ENCODE data around the gene KIF18A.
"Not testable (repeated sequence)": the region's sequence is repeated elsewhere in the genome, so short reads cannot be mapped to it uniquely, and the experiment has no call there.

KIF18A gene

DNA sequence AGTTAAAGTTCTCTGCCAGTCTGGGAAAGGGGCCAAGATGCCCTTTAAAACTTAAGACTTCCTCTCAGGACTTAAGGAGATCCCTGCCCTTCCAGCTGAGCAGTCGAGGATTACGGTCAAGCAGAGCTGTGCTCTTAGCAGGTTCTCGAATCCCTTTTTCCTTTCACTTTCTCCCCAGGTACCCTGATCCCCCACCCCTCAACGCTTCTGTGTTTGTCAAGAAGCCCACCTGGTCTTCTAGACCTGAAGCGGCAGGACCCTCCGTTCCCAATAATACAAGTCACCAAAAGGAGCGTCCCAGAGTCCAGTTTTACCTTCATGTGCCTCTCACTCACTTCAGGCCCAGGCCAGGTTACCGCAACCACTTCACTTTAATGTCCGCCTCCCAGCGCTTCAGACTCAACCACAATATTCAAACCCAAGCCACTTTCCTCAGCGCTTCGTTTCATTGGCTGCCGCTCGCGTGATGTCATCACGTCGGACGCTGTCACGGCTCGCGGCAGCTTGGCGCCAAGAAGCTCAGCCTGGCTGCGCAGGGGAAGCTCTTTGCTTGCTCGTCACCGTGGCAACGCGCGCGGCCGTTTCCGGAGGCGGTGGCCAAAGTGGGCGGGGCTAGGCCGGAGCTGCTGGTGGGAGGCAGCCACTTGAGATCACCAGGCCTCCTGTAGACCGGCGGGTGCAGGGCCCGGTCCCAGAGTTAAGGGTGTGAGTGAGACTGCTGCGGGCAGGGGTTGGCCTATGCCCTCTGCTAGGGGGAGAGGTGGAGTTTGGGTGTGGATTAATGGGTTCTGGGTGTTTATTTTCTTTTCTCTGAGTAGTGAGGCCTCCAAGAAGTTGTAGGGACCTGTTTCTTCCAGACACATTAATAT is at the start of gene KIF18A, which contains the start of gene METTL15:
Gene KIF18A, minus strand, starts transcription at position 407 of the 869 bp plus-strand sequence. CDS start 10,209 bp downstream, outside the sequence.
Gene METTL15, plus strand, starts transcription at position 639 of the 869 bp plus-strand sequence. CDS start 4,947 bp downstream, outside the sequence.
- peak; percentile 98 to 99 for DNase-seq

DNA sequence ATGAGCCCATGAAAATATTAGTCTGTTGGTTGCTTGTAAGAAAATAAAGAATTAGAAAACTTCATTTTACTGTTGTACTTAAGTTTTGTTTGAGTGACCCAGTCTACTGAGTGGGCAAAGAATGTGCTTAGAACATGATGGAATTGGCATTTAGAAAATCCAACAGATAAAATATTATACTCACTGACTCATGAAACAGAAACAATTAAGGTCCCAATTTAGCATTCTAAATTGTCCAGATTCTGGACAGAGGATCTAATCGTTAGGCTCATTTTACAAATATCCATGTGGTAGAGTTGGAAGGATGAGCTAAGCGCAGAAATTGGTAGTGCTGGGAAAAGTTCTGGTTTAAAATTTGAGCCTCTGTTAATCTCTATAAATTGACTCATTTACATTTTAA is 45.6 kb upstream of the KIF18A start:
- DNase-seq: no peak

DNA sequence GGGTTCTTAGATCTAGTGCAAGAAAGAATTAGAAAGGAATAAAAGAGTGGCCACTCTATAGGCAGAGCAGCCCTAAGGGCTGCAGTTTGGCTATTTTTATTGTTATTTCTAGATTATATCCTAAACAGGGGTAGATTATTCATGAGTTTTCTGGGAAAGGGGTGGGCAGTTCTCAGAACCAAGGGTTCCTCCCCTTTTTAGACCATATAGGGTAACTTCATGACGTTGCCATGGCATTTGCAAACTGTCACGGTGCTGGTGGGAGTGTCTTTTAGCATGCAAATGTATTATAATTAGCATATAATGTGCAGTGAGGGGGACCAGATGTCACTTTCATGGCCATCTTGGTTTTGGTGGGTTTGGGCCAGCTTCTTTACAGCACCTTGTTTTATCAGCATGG is 44.8 kb upstream of the KIF18A start:
- DNase-seq: no peak

DNA sequence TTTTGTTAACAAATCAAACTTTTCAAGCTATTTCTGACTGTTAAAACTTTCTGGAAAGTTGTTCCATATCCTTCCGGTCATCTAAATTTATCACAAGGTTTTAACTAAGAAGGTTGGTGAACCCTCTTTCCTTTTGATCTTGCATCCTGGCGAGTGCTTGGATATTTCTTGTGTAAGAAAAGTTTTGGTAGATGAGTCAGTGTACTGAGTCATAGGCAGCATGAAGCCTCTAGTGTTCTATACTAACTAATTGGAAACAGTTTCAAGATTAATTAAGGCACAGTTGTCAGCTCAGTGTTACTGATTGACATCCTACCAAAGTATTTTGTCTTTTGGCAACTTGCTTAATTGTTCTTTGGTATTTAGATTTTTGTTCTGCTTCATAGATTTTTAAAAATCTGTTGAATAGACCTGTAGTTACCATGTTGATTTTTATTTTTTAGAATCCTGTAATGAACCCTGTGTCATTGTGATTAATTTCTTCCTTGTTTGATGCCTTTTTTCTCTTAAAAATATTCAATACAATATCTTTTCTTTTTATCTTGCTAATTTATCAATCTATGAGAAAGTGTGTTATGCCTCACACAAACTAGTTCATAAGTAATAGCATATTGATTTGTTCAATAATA is 38.3 kb upstream of the KIF18A start:
- DNase-seq: no peak

DNA sequence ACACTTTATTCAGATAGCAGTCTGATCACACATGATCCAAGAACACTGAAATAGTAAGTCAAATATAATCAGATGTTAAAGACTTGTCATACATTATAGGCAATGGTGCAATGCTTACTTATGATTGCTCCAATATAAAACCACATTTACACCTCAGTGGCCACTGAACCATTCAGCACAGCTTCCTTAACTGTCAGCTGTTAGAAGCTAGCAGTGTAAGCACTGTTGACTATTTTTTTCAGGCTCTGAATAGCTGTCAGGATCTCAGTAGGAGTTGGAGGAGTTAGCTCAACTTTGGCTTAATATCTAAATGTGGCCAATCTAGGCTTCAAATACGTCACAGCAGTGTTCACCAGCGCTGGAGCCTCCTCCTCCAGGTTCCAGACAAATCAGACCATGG is 36.9 kb upstream of the KIF18A start:
- DNase-seq: no peak

DNA sequence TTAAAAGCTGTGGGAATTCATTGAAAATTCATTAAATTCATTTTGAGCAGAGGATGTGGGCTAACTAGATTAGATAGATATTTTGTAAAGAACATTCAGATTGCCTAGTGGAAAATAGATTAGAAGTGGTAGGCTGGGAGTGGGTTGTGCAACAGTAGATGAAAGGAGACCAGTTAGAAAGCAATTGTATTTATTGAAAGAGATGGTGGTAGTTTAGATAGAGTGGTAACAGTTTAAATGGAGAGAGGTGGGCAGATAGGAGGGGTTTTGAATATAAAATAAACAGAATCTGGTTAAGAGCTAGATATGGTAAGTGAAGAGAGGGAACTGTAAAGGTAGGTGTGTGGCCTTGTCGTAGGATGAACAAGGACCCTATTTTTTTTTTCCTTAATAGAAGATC is 34.8 kb upstream of the KIF18A start:
- DNase-seq: no peak

DNA sequence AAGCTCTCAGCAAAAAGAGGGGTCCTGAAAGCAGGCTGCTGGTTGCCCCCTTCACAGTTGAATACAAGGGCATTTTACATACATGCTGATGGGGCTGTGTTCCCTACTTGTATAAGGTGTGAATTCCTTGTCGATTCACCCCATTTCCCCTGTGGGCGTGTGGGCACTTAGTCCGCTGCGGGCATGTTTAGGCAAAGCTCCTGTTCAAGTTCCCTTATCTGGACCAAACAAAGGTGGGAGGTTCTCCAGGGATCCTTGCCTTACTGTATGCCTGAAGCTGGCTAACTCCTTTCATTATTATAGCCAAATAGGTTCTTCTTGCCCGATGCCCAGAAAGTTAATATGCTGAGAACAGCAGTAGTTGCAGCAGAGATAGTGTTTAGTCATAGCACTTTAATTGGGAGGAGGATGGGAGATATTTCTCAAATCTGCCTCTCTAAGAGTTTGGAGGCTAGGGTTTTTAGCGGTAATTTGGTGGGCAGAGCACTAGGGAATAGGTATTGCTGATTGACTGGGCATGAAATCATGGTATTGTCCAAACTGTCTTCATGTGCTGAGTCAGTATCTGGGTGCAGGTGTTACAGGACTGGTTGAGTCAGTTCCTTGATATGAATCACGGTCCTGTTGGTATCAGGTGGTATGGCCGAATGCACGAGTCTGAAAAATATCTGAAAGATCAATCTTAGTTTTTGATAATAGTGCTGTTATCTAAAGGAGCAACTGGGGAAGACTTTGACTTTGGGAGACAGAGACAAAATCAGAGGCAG is 32.9 kb upstream of the KIF18A start:
- no peak for DNase-seq

DNA sequence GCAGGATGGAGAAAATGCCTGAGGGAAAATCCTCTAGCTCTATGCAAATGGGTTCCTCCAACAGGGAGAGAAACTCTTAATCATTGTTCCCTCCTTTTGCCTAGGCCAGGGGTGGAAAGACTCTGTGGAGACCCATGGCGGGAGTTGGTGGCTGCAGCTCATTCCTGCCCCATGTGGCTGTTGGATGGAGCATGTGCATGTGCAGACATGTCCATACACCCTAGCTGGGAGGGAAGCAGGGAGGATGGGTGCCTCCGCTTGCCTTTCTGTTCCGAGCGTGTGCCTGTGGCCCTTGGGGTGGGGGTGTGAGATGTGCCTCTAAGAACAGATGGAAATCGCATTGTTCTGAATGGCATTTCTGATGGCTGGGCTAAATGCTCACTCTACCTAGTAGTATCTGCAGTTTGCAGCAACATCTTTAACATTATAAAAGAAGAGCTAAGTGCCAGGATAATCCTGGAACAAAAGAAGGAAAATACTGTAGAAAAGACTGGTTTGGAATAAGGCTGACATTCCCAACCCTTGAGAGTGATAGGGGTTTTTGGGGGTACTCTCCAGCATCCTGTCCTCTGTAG is 32.0 kb upstream of the KIF18A start:
- no peak for DNase-seq

DNA sequence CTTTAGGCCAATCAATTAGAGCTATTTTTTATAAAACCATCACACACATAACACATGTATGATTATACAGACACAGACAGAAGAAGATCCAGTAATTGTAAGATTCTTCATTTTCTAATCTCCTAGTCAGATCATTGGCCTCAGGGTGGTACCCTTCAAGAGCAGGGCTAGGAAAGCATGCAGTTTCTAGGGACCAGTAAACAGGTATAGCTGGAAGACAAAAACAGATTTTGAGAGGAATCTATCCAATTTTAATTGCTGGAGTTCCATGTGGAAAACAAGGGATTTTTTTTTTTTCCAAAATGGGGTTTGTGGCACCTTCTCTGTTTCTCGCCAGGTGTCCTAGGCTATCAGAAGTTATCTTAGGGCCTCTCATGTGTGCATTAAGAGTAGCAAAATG is 29.9 kb upstream of the KIF18A start:
- no peak for DNase-seq

DNA sequence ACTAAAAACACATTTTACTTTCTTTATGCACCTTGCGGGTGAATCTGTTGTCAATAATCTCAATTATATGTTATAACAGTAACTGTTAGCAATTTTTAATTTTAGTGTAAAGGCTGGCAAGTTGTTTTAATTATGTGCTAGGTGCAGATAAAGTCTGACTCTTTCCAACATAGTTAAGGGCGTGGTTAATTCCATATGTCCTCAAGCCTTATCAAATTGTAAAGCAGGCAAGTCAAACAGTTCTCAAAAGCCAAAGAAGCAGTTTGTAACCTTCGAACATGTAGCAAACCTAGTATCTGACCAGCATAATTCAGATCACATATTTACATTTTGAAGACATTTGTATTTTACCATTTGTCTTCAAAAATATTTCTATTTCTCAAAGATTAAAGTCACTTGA is 29.4 kb upstream of the KIF18A start:
- no peak for DNase-seq

DNA sequence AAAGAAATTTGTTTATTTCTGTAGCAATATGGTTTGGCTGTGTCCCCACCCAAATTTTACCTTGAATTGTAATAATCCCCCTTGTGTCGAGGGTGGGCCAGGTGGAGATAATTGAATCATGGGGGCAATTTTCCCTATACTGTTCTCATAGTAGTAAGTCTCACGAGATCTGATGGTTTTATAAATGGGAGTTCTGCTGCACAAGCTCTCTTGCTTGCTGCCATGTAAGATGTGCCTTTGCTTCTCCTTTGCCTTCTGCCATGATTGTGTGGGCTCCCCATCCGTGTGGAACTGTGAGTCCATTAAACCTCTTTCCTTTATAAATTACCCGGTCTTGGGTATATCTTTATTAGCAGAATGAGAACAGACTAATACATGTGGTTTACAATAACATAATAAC is 28.2 kb upstream of the KIF18A start:
- DNase-seq: not testable (repeated sequence)

DNA sequence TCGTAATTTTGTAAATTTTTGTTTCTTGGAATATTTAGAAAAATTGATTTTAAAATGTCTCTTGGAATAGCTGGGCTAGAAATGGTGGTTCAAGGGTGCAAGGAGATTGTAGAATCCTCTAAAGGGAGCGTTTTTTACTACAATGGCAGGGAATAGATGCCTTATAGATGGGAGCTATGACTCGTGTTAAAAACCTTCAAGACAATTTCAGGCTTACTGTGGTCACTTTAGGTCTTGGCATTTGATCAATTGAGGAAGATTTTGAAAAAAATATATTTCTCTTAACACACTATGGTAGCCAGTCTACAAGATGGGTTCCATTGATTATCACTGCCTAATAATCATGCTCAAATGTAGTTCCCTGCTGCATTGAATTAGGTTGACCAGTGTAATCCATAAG is 25.2 kb upstream of the KIF18A start:
- no peak for DNase-seq

DNA sequence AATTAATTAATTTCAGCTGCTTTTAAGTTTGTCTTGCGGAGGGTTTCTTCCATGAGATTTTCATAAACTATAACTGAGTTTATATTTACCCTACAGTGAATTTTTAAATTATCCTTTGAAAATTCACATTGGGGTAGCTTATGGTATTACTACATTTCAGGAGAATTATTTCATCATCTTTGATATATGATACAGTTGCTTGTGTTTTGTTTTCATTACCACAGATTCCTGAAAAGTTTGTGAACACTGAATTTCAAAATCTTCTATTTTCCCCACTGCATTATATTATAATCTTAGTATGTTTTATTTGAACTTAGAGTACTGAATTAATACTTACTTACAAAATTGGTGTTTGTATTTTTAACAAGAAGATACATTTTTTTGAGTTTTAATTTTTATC is 24.6 kb upstream of the KIF18A start:
- DNase-seq: no peak

DNA sequence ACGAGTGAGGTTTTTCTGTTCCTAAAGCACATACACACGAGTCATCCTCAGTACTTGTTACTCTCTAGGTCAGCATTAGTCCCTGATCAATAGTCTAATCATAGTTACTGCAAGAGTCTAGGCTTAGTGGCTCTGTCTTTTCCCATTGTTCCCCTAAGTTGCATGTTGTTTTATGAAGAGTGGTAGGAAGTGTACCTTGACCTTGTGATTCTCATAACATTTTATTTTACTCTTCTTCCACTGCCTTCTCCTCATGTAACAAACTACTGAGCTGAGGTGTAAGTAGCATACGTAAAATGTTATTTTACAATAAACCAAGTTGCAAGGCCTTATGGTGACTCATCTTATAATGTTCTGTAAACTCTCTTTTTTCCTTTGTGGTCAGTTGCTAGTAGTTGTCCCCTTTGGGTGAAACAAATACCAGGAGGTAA is 15.2 kb upstream of the KIF18A start:
- no peak for DNase-seq

DNA sequence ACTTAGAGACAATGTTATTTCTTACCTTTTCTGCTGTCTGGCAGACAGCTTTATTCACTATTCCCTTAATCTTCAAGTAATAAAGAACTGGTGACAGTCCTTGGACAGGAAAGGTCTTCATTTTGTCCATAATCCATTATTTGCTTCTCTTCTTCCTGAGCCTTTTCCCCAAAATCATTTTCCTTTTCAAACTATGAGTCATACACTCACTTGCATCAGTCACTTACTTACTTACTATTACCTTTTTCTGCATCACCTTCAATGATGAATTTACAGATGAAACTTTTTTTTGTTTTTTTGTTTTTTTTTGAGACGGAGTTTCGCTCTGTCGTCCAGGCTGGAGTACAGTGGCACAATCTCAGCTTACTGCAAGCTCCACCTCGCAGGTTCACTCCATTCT is 9.8 kb upstream of the KIF18A start:
- DNase-seq: no peak

DNA sequence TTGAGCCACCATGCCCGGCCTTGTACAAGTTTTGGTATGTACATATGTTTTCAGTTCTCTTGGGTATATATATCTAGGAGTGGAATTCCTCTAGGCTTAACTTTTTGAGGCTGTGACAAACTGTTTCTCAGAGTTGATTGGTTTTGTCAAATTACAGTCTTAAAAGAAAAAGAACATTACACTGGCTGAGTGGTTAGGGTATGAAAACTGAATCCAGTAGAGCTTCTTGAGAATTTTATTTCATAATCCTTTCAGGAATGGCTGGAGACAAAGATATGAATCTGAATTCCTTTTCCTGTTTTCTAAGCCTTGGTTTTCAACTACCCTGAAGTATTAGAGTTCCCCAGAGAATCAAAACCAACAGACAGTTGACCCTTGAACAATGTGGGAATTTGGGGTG is 6.8 kb upstream of the KIF18A start:
- DNase-seq: no peak

DNA sequence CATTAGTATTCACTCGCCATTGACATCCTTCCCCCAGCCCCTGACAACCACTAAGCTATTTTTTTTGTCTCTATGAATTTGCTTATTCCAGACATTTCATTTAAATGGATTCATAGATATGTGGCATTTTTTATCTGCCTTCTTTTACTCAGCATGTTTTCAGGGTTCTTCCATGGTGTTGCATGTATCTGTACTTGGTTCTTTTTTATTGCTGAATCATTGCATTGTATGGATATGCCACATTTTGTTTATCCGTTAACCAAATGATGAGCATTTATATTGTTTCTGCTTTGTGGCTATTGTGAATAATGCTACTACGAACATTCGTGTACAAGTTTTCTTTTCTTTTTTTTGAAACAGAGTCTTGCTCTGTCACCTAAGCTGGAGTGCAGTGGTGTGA is 6.2 kb upstream of the KIF18A start:
- no peak for DNase-seq

DNA sequence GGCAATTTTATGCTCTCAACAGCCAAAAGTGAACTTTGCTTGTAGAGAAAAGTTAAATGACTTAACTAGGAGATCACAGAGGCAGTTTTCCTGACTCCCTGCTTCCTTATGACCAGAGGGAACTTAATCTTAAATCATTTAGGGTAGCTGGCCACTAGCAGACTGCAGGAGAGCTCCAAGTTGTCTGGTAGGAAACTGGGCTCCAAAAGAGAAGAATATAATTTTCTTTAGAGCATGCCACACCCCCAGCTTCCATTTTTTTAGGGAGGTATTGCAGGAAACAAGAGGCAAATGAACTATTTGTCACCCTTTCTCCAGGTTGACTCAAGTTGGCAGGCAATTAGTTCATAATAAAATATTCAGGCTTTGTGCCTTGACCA is 2.9 kb upstream of the KIF18A start:
- DNase-seq: no peak

DNA sequence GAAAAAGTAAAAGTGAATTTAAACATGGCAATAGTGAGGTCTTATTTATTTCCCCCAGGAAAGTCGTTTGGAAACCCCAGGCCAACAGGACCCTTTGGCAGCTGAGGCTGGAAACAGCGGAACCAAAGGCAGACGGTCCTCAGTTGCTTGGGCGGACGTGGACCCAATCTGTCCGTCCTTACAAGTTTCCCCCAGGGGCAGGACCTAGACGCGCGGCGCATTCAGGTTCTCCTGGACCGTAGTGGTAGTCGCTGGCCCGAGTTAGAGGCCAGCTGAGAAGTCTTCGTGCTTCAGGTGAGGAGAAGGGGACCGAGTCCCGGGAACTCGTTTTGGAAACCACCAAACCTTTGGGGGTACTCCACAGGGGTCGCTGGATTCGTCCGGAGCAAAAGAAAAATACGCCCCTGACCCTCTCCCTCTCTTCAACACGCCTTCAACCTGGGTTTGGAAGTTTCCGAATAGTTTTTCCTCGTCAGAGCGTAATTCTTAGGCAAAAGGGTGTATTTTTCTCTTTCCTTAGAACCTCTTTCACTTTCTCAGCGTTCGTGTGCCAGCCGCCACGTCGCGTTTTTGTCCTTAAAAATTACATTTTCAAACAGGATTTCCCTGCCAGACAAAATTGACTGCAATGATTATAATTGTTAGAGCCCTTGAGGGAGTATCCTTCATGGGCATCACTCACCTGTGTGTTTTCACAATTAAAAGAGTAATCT is 2.3 kb upstream of the KIF18A start:
- peak; percentile 76 to 93 for DNase-seq

DNA sequence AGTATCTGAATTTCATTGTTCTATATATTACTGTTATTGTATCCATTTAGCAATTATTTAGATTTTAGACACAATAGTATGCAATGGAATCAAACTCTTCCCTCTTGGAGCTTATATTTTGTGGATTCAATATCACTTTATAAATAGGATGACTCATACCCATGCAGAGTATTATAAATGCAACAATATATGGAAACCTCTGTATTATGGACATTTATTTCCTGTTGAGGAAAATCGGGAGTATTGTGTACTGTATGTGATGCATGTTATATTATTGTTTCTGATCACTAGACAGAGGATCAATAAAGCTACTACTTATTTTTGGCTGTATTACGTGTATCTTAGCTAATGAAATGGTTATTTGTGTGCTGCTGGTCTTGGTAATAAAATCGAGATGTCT is 1.0 kb upstream of the KIF18A start:
- no peak for DNase-seq

DNA sequence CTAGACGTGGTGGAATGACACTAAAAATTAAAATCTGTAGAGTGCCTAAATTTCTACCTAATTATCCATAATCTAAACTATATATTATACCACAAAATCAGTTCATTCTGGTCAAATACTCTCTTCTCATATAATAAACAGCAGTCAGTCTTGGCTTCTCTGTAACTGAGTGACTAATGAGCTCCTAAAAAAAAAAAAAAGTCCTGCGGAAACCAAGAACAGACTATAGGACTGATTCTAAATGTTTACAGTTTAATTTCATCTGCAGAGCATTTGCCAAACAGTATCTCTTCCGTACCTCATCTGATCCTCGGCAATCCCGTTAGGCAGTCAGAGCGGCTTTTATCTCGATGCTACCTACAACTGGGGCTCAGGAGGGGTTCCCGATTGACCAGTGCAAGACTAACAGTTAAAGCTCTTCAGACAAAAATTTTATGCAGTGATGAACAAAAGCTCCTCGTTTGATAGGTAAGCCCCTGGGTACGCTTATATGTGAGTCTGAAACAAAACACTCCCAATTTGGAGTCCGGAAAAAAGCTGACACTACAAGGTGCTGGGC is 686 bp downstream of the KIF18A start:
- DNase-seq: peak in 1 of 2 experiments; percentile 49

DNA sequence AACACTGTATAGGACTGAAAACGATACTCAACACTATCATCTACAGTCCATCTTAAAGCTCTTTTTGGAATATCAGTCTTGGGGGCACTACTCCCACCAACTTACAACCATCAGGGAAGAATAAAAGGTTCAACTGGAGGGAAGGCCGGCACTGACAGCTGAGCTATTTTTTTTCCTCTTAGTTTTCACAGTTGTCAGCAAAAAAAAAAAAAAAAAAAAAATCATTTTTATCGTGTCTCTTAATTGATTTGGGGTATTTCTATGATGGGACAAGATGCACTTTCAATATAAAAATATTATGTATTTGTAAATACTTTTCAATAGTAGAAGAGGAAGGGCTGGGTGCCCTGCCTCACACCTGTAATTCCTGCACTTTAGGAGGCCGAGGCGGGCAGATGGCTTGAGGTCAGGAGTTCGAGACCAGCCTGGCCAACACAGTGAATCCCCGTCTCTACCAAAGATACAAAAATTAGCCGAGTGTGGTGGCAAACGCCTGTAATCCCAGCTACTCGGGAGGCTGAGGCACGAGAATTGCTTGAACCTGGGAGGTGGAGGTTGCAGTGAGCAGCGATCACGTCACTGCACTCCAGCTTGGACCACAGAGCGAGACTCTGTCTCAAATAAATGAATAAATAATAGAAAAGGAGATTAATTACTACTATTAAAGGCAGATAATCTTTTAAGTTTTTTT is 1.5 kb downstream of the KIF18A start:
- DNase-seq: no peak
